Smooth muscle cell (in vitro differentiated cells): ENCODE data around the gene FHL3. TPM values are rescaled to one million over a fixed set of nuclear protein-coding genes. Genes with fewer than 3 reads are reported as not detected.

Experiments used
- DNase-seq: peaks from one replicate; lab custom pipeline; 2025; ENCODE audit not compliant: unreplicated experiment; lab: John Stamatoyannopoulos, UW
- H2AFZ ChIP-seq: fragments of 200-600 bp; sonication (generic); 2 replicates; pipeline ENCODE4 v1.6.0; 2016; ENCODE audit warnings: antibody characterized with exemption, low read depth, mild to moderate bottlenecking
- H3F3A ChIP-seq: fragments of 200-600 bp; sonication (generic); 2 replicates; pipeline ENCODE4 v1.6.0; 2017; ENCODE audit warnings: antibody characterized with exemption, low read depth
- H3K27ac ChIP-seq: fragments of 200-600 bp; sonication (generic); 2 replicates; pipeline ENCODE4 v1.5.1; 2016; ENCODE audit warnings: low read depth, mild to moderate bottlenecking
- H3K27me3 ChIP-seq: fragments of 200-600 bp; sonication (generic); 2 replicates; pipeline ENCODE4 v1.6.1; 2016; ENCODE audit warnings: low read depth, mild to moderate bottlenecking
- H3K36me3 ChIP-seq: fragments of 200-600 bp; sonication (generic); 2 replicates; pipeline ENCODE4 v1.5.1; 2016; ENCODE audit warnings: low read depth
- H3K4me1 ChIP-seq: fragments of 200-600 bp; sonication (generic); 2 replicates; pipeline ENCODE4 v1.5.1; 2016; ENCODE audit warnings: low read depth
- H3K4me2 ChIP-seq: fragments of 200-600 bp; sonication (generic); 2 replicates; pipeline ENCODE4 v1.6.0; 2016; ENCODE audit warnings: mild to moderate bottlenecking
- H3K4me3 ChIP-seq: fragments of 200-600 bp; sonication (generic); 2 replicates; pipeline ENCODE4 v1.5.1; 2016; ENCODE audit warnings: mild to moderate bottlenecking
- H3K79me2 ChIP-seq: fragments of 200-600 bp; sonication (generic); 2 replicates; pipeline ENCODE4 v1.6.0; 2016; ENCODE audit warnings: low read depth, mild to moderate bottlenecking
- H3K9ac ChIP-seq: fragments of 200-600 bp; sonication (generic); 2 replicates; pipeline ENCODE4 v1.6.0; 2016; ENCODE audit warnings: low read depth
- H3K9me3 ChIP-seq: fragments of 200-600 bp; sonication (generic); replicated peaks from 2 replicates; pipeline ENCODE4 v1.5.1; 2016; ENCODE audit warnings: low read depth
- H4K20me1 ChIP-seq: fragments of 200-600 bp; sonication (generic); 2 replicates; pipeline ENCODE4 v1.6.0; 2016; ENCODE audit warnings: low read depth
- WGBS: methylation state at CpG from one replicate; pipeline ENCODE4 v1.1.7; 2016; ENCODE audit warnings: low lambda C conversion rate; 5-methylcytosine and 5-hydroxymethylcytosine counted together
- polyA plus RNA-seq: library from polyadenylated mRNA; unstranded; fragments of >200 nt; fragmentation: Nextera tagmentation; extraction: Ambion mirVana; gene quantifications from 2 replicates; pipeline ENCODE4 v1.2.1, GENCODE V29; 2016
- total RNA-seq: library from RNA; depleted of rRNA; stranded (reverse); fragments of >200 nt; gene quantifications from 2 replicates; pipeline ENCODE4 v1.2.3, GENCODE V29; 2014
- TF ChIP-seq, protein P1 (sequence below): fragments of 200-600 bp; sonication (generic); IDR thresholded peaks from 2 replicates; pipeline ENCODE4 v1.5.1; 2017; ENCODE audit warnings: borderline replicate concordance, mild to moderate bottlenecking, antibody characterized with exemption; ENCODE audit not compliant: insufficient read depth, poor library complexity, severe bottlenecking

FHL3 gene
- total and polyA plus RNA-seq, 2 experiments from 2014 or later: 29.5 to 70.2 TPM

- Histone ChIP-seq H3F3A (peaks cover 12% of the 10 kb centered on the region), H3K79me2 (no peaks in the 10 kb centered on the region), H3K4me3 (no peak overlapping the region), H3K27me3 (no peaks in the 10 kb centered on the region), H3K9me3 (no peaks in the 10 kb centered on the region), H2AFZ (no peak overlapping the region), H3K27ac (peak overlapping the region; percentile 83), H3K36me3 (peaks cover 3% of the 10 kb centered on the region), H3K4me1 (peaks cover 43% of the 10 kb centered on the region), H3K9ac (no peak overlapping the region), H3K4me2 (peak overlapping the region; percentile 82), H4K20me1 (no peaks in the 10 kb centered on the region)
- TF ChIP-seq, protein P1, sequence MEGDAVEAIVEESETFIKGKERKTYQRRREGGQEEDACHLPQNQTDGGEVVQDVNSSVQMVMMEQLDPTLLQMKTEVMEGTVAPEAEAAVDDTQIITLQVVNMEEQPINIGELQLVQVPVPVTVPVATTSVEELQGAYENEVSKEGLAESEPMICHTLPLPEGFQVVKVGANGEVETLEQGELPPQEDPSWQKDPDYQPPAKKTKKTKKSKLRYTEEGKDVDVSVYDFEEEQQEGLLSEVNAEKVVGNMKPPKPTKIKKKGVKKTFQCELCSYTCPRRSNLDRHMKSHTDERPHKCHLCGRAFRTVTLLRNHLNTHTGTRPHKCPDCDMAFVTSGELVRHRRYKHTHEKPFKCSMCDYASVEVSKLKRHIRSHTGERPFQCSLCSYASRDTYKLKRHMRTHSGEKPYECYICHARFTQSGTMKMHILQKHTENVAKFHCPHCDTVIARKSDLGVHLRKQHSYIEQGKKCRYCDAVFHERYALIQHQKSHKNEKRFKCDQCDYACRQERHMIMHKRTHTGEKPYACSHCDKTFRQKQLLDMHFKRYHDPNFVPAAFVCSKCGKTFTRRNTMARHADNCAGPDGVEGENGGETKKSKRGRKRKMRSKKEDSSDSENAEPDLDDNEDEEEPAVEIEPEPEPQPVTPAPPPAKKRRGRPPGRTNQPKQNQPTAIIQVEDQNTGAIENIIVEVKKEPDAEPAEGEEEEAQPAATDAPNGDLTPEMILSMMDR: no peak
- 28% methylated on average over 12 of the region's 12 CpGs for WGBS
- DNase-seq: no peak
These were observed 24.6 kb upstream of the FHL3 start for GRCh38 chr1:38029685-38030511.

- H3K27ac ChIP-seq: peak overlapping the region; percentile 83
- peaks cover 43% of the 10 kb centered on the region for H3K4me1 ChIP-seq
- TF ChIP-seq, protein P1: no peak
- no peaks in the 10 kb centered on the region for H3K79me2 ChIP-seq
- H3K4me3 ChIP-seq: no peak overlapping the region
- H4K20me1 ChIP-seq: no peaks in the 10 kb centered on the region
- no peaks in the 10 kb centered on the region for H3K9me3 ChIP-seq
- peak overlapping the region; percentile 82 for H3K4me2 ChIP-seq
- H3K36me3 ChIP-seq: peaks cover 5% of the 10 kb centered on the region
- H2AFZ ChIP-seq: no peak overlapping the region
- H3F3A ChIP-seq: peaks cover 12% of the 10 kb centered on the region
- no peaks in the 10 kb centered on the region for H3K27me3 ChIP-seq
- DNase-seq: no peak
- no peak overlapping the region for H3K9ac ChIP-seq
- WGBS: 41% methylated on average over 23 of the region's 23 CpGs
These were observed 23.9 kb upstream of the FHL3 start for GRCh38 chr1:38029081-38029681.

GRCh38 chr1:38028671-38029070, 23.4 kb upstream of the FHL3 start:
- TF ChIP-seq, protein P1: no peak
- H4K20me1 ChIP-seq: no peaks in the 10 kb centered on the region
- peak overlapping the region; percentile 82 for H3K4me2 ChIP-seq
- peaks cover 43% of the 10 kb centered on the region for H3K4me1 ChIP-seq
- peaks cover 12% of the 10 kb centered on the region for H3F3A ChIP-seq
- no peak overlapping the region for H3K9ac ChIP-seq
- H2AFZ ChIP-seq: no peak overlapping the region
- 83% methylated on average over 2 of the region's 2 CpGs for WGBS
- no peak overlapping the region for H3K27ac ChIP-seq
- H3K9me3 ChIP-seq: no peaks in the 10 kb centered on the region
- H3K27me3 ChIP-seq: no peaks in the 10 kb centered on the region
- no peak for DNase-seq
- peaks cover 10% of the 10 kb centered on the region for H3K36me3 ChIP-seq
- no peak overlapping the region for H3K4me3 ChIP-seq
- H3K79me2 ChIP-seq: no peaks in the 10 kb centered on the region
